ENCODE results near the gene GSN. TPM values are rescaled to one million over a fixed set of nuclear protein-coding genes. Genes with fewer than 3 reads are reported as not detected.

The GSN gene
- total and polyA plus RNA-seq, 2 of the 13 experiments (the other 11 are each of a cell fraction or from before 2014, with no cell fraction given), result 294 to 307 TPM

- TF ChIP-seq, protein P1, sequence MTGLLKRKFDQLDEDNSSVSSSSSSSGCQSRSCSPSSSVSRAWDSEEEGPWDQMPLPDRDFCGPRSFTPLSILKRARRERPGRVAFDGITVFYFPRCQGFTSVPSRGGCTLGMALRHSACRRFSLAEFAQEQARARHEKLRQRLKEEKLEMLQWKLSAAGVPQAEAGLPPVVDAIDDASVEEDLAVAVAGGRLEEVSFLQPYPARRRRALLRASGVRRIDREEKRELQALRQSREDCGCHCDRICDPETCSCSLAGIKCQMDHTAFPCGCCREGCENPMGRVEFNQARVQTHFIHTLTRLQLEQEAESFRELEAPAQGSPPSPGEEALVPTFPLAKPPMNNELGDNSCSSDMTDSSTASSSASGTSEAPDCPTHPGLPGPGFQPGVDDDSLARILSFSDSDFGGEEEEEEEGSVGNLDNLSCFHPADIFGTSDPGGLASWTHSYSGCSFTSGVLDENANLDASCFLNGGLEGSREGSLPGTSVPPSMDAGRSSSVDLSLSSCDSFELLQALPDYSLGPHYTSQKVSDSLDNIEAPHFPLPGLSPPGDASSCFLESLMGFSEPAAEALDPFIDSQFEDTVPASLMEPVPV (CRISPR knock-in tag; IDR thresholded peaks at IDR 0.05), result no peak
- TF ChIP-seq SP2 (CRISPR knock-in tag; IDR thresholded peaks at IDR 0.05), result no peak
- TF ChIP-seq NFE2L1 (CRISPR knock-in tag; IDR thresholded peaks at IDR 0.05; ENCODE audit: borderline replicate concordance), result no peak
- TF ChIP-seq ARID5B (CRISPR knock-in tag; IDR thresholded peaks at IDR 0.05), result peak; percentile 77
- TF ChIP-seq ZNF512 (CRISPR knock-in tag; IDR thresholded peaks at IDR 0.05), result no peak
- no peak for TF ChIP-seq ZNF10 (CRISPR knock-in tag; IDR thresholded peaks at IDR 0.05; ENCODE audit: borderline replicate concordance, low read depth)
- TF ChIP-seq TOPORS (CRISPR knock-in tag; IDR thresholded peaks at IDR 0.05), result no peak
- no peak for TF ChIP-seq ZNF354B (CRISPR knock-in tag; IDR thresholded peaks at IDR 0.05)
- TF ChIP-seq KLF16 (CRISPR knock-in tag; IDR thresholded peaks at IDR 0.05), result peak in 1 of 2 experiments; percentile 64; a peak in 1 of 4 replicates
- no peak for TF ChIP-seq PRMT3 (CRISPR knock-in tag; IDR thresholded peaks at IDR 0.05; ENCODE audit: borderline replicate concordance, low read depth)
- no peak for TF ChIP-seq ZFP82 (CRISPR knock-in tag; IDR thresholded peaks at IDR 0.05; ENCODE audit: borderline replicate concordance)
- TF ChIP-seq SMAD9 (CRISPR knock-in tag; IDR thresholded peaks at IDR 0.05), result no peak
- no peak for TF ChIP-seq ZNF225 (CRISPR knock-in tag; IDR thresholded peaks at IDR 0.05)
- TF ChIP-seq, protein P2, sequence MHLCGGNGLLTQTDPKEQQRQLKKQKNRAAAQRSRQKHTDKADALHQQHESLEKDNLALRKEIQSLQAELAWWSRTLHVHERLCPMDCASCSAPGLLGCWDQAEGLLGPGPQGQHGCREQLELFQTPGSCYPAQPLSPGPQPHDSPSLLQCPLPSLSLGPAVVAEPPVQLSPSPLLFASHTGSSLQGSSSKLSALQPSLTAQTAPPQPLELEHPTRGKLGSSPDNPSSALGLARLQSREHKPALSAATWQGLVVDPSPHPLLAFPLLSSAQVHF (CRISPR knock-in tag; IDR thresholded peaks at IDR 0.05), result no peak
- TF ChIP-seq ZNF710 (CRISPR knock-in tag; IDR thresholded peaks at IDR 0.05; ENCODE audit: borderline replicate concordance), result no peak
- TF ChIP-seq ZNF674 (CRISPR knock-in tag; IDR thresholded peaks at IDR 0.05; ENCODE audit: low read depth), result no peak
- TF ChIP-seq, protein P3, sequence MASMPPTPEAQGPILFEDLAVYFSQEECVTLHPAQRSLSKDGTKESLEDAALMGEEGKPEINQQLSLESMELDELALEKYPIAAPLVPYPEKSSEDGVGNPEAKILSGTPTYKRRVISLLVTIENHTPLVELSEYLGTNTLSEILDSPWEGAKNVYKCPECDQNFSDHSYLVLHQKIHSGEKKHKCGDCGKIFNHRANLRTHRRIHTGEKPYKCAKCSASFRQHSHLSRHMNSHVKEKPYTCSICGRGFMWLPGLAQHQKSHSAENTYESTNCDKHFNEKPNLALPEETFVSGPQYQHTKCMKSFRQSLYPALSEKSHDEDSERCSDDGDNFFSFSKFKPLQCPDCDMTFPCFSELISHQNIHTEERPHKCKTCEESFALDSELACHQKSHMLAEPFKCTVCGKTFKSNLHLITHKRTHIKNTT (CRISPR knock-in tag; IDR thresholded peaks at IDR 0.05), result no peak
Measured at GRCh38 chr9:121286973-121287741, 19.2 kb downstream of the GSN start (continued).

Data from HepG2 (cell line).